ENCODE measurements around the gene TMEM271.

Gene TMEM271

GRCh38 chr4:576245-576821, at the start of gene TMEM271:
Gene TMEM271, minus strand, starts transcription at chr4:576295. Its CDS starts 233 bp downstream, at chr4:576062.
- DNase-seq (ENCODE audit: low read depth) = no peak

- DNase-seq (ENCODE audit: low read depth) = no peak
Measured at GRCh38 chr4:625631-626161, 49.6 kb upstream of the TMEM271 start.

GRCh38 chr4:624705-625590, 48.9 kb upstream of the TMEM271 start, which contains the start of gene PDE6B:
Gene PDE6B, plus strand, starts transcription at chr4:625573. Its CDS starts 54 bp downstream, at chr4:625627.
- DNase-seq (ENCODE audit: low read depth) = no peak

GRCh38 chr4:623914-624566, 47.9 kb upstream of the TMEM271 start:
- no peak for DNase-seq (ENCODE audit: low read depth)

- DNase-seq (ENCODE audit: low read depth) = no peak
Measured at GRCh38 chr4:622996-623913, 47.2 kb upstream of the TMEM271 start.

GRCh38 chr4:622071-622995, 46.2 kb upstream of the TMEM271 start:
- no peak for DNase-seq (ENCODE audit: low read depth)

GRCh38 chr4:621296-622070, 45.4 kb upstream of the TMEM271 start:
- no peak for DNase-seq (ENCODE audit: low read depth)

GRCh38 chr4:620851-621261, 44.8 kb upstream of the TMEM271 start:
- no peak for DNase-seq (ENCODE audit: low read depth)

- DNase-seq (ENCODE audit: low read depth) = no peak
Measured at GRCh38 chr4:620201-620600, 44.1 kb upstream of the TMEM271 start.

GRCh38 chr4:617644-618641, 41.8 kb upstream of the TMEM271 start:
- no peak for DNase-seq (ENCODE audit: low read depth)

- DNase-seq (ENCODE audit: low read depth) = no peak
Measured at GRCh38 chr4:616911-617643, 41.0 kb upstream of the TMEM271 start.

- no peak for DNase-seq (ENCODE audit: low read depth)
Measured at GRCh38 chr4:616091-616490, 40.0 kb upstream of the TMEM271 start.

GRCh38 chr4:613126-613525, 37.0 kb upstream of the TMEM271 start:
- DNase-seq (ENCODE audit: low read depth) = no peak

GRCh38 chr4:612749-613125, 36.6 kb upstream of the TMEM271 start:
- no peak for DNase-seq (ENCODE audit: low read depth)

- no peak for DNase-seq (ENCODE audit: low read depth)
Measured at GRCh38 chr4:612052-612748, 36.1 kb upstream of the TMEM271 start.

- DNase-seq (ENCODE audit: low read depth) = no peak
Measured at GRCh38 chr4:610411-611261, 34.5 kb upstream of the TMEM271 start.

Data from activated T-cell treated with anti-CD3 and anti-CD28 coated beads for 48 hours (primary cell).